HG03439 (cell line): Measurements from ENCODE around the gene FER1L5.
"Not testable (repeated sequence)": the region's sequence is repeated elsewhere in the genome, so short reads cannot be mapped to it uniquely, and the experiment has no call there.

Source experiments
- ATAC-seq: cut with Tn5 transposase; IDR thresholded peaks from one replicate; pipeline ENCODE4 v1.9.1; 2021; ENCODE audit warnings: mild to moderate bottlenecking, moderate library complexity; ENCODE audit not compliant: unreplicated experiment

The FER1L5 gene

GRCh38 chr2:96633641-96634040 is 8.9 kb upstream of the FER1L5 start:
- no peak for ATAC-seq

- no peak for ATAC-seq
These were observed 5.9 kb upstream of the FER1L5 start for GRCh38 chr2:96636551-96637171.

GRCh38 chr2:96637385-96638143 is 5.0 kb upstream of the FER1L5 start:
- peak; percentile 65 for ATAC-seq

GRCh38 chr2:96638144-96639121 is 4.1 kb upstream of the FER1L5 start, which contains the start of gene KANSL3:
KANSL3 (minus strand) TSS chr2:96638312; CDS start chr2:96637135, 1,177 bp downstream.
- ATAC-seq, result peak; percentile 89

GRCh38 chr2:96647681-96648080 is 5.1 kb downstream of the FER1L5 start:
- no peak for ATAC-seq

GRCh38 chr2:96648306-96648930 is 5.9 kb downstream of the FER1L5 start:
- ATAC-seq, result no peak

GRCh38 chr2:96649342-96649741 is 6.8 kb downstream of the FER1L5 start:
- ATAC-seq, result no peak

- ATAC-seq, result no peak
These were observed 9.2 kb downstream of the FER1L5 start for GRCh38 chr2:96651793-96652192.

- not testable (repeated sequence) for ATAC-seq
These were observed 12.2 kb downstream of the FER1L5 start for GRCh38 chr2:96654791-96655190.

- ATAC-seq, result no peak
These were observed 13.0 kb downstream of the FER1L5 start for GRCh38 chr2:96655526-96655925.

- ATAC-seq, result no peak
These were observed 14.0 kb downstream of the FER1L5 start for GRCh38 chr2:96656540-96656939.

- no peak for ATAC-seq
These were observed 18.8 kb downstream of the FER1L5 start for GRCh38 chr2:96661324-96661723.

GRCh38 chr2:96662360-96662759 is 19.8 kb downstream of the FER1L5 start:
- ATAC-seq, result no peak

GRCh38 chr2:96663177-96663576 is 20.6 kb downstream of the FER1L5 start:
- no peak for ATAC-seq

GRCh38 chr2:96663829-96664228 is 21.3 kb downstream of the FER1L5 start:
- ATAC-seq, result no peak

- ATAC-seq, result no peak
These were observed 21.9 kb downstream of the FER1L5 start for GRCh38 chr2:96664366-96664925.

GRCh38 chr2:96665083-96665569 is 22.6 kb downstream of the FER1L5 start:
- no peak for ATAC-seq

- not testable (repeated sequence) for ATAC-seq
These were observed 23.2 kb downstream of the FER1L5 start for GRCh38 chr2:96665717-96666116.

- ATAC-seq, result no peak
These were observed 26.2 kb downstream of the FER1L5 start for GRCh38 chr2:96668771-96669170.

- ATAC-seq, result no peak
These were observed 27.1 kb downstream of the FER1L5 start for GRCh38 chr2:96669539-96670215.
